Cardiac muscle cell (in vitro differentiated cells and primary cell): ENCODE results near the gene CNNM4. TPM values are rescaled to one million over a fixed set of nuclear protein-coding genes. Genes with fewer than 3 reads are reported as not detected.

Source experiments
- DNase-seq, 2 donors: peaks; one replicate each; pipeline versions ENCODE4 v3.0.0 to v3.0.0-alpha.2; 2010 to 2017; ENCODE audit warnings: low read depth in 1 of 2, low spot score in 1 of 2
- H3K27ac ChIP-seq: fragments of 200-600 bp; sonication (generic); 2 replicates; pipeline ENCODE4 v1.5.1; 2016
- H3K27me3 ChIP-seq: fragments of 200-600 bp; sonication (generic); 2 replicates; pipeline ENCODE4 v1.6.0; 2016; ENCODE audit warnings: control low read depth
- H3K36me3 ChIP-seq: fragments of 200-600 bp; sonication (generic); 2 replicates; pipeline ENCODE4 v1.5.1; 2016; ENCODE audit warnings: control low read depth
- H3K4me1 ChIP-seq: fragments of 200-600 bp; sonication (generic); 2 replicates; pipeline ENCODE4 v1.8.1; 2017; ENCODE audit warnings: low read depth, mild to moderate bottlenecking, mixed run types
- H3K4me3 ChIP-seq: fragments of 200-600 bp; sonication (generic); 2 replicates; pipeline ENCODE4 v1.5.1; 2016; ENCODE audit warnings: mild to moderate bottlenecking
- H3K9me3 ChIP-seq: fragments of 200-600 bp; sonication (generic); 2 replicates; pipeline ENCODE4 v1.5.1; 2017; ENCODE audit warnings: low read depth, mild to moderate bottlenecking, control low read depth
- polyA plus RNA-seq: library from polyadenylated mRNA; unstranded; fragments of >200 nt; fragmentation: Nextera tagmentation; extraction: Ambion mirVana; gene quantifications from 2 replicates; pipeline ENCODE4 v1.2.1, GENCODE V29; 2016
- total RNA-seq: library from RNA; depleted of rRNA; stranded (reverse); fragments of >200 nt; gene quantifications from 2 replicates; pipeline ENCODE4 v1.2.3, GENCODE V29; 2016
- TF ChIP-seq, protein P1 (sequence below): IDR thresholded peaks from 2 replicates; pipeline ENCODE4 v1.5.1; 2012; ENCODE audit warnings: low read depth, mild to moderate bottlenecking, low read length

Gene CNNM4
- total and polyA plus RNA-seq, 2 experiments from 2014 or later = 10.2 to 18.8 TPM

DNA sequence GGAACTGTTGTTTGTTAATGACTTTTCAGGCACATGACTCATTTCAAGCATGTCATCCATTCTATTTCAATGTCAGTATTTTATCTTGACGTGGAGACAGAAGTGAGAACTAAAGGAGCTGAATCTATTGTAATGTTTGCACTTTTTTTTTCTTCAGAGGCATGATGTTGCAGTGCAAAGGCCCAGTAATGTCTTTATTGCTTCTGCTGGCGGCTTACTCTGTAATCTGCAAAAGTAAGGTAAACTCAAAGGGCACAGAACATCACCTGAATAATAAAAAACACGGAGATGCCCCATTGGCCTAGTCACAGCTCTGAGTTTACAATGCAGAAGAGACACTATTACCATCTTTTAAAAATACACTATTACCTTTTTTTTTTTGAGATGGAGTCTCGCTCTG, 53.0 kb downstream of the CNNM4 start:
- H3K27me3 ChIP-seq = no peaks in the 10 kb centered on the region
- no peak overlapping the region for H3K4me3 ChIP-seq
- H3K4me1 ChIP-seq = peaks cover 50% of the 10 kb centered on the region
- no peaks in the 10 kb centered on the region for H3K9me3 ChIP-seq
- no peaks in the 10 kb centered on the region for H3K36me3 ChIP-seq
- DNase-seq = no peak
- TF ChIP-seq, protein P1, sequence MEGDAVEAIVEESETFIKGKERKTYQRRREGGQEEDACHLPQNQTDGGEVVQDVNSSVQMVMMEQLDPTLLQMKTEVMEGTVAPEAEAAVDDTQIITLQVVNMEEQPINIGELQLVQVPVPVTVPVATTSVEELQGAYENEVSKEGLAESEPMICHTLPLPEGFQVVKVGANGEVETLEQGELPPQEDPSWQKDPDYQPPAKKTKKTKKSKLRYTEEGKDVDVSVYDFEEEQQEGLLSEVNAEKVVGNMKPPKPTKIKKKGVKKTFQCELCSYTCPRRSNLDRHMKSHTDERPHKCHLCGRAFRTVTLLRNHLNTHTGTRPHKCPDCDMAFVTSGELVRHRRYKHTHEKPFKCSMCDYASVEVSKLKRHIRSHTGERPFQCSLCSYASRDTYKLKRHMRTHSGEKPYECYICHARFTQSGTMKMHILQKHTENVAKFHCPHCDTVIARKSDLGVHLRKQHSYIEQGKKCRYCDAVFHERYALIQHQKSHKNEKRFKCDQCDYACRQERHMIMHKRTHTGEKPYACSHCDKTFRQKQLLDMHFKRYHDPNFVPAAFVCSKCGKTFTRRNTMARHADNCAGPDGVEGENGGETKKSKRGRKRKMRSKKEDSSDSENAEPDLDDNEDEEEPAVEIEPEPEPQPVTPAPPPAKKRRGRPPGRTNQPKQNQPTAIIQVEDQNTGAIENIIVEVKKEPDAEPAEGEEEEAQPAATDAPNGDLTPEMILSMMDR = no peak
- peak overlapping the region; percentile 7 for H3K27ac ChIP-seq

DNA sequence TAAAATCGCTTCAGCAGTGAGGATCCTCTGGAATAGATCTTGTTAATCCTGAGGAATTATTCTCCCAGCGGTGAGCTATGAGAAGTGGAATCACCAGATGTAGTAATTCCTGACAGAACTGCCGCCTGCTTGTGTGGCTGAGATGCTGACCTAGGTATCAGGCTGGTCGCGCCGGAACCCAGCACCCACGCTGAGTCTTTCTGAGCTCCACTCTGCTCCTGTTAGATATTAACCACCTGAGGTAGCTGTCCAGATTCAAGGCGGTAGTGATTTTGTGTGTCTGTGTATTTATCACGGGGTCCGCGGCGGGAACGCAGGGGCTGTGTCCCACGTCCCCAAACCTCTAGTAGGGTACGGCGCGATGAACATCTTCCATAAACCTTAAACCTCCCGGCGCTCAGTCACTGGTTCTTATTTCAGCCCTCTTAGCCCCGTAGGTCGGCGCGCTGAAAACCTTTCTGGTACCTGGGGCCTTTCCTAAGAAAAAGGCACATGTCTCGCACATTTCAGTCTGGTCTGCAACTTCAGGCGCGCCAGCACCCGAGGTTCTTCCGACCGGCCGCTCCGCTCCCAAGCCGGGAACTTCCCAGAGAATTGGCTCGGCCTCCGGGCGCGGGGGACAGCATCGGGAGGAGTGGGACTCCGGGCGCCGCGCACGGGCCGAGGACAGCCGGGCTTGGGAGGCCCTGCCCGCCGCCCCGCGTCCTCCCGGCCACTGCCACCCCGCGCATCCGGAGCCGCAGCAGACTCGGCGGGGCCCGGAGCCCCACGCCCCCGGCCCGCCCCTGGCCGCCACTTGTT, 54.8 kb downstream of the CNNM4 start:
- Histone ChIP-seq H3K9me3 (no peaks in the 10 kb centered on the region), H3K4me3 (peak overlapping the region; percentile 59), H3K36me3 (no peaks in the 10 kb centered on the region), H3K4me1 (peaks cover 51% of the 10 kb centered on the region), H3K27ac (peak overlapping the region; percentile 44), H3K27me3 (no peaks in the 10 kb centered on the region)
- DNase-seq = peak in 1 of 2 donors; percentile 65
- TF ChIP-seq, protein P1 = no peak

DNA sequence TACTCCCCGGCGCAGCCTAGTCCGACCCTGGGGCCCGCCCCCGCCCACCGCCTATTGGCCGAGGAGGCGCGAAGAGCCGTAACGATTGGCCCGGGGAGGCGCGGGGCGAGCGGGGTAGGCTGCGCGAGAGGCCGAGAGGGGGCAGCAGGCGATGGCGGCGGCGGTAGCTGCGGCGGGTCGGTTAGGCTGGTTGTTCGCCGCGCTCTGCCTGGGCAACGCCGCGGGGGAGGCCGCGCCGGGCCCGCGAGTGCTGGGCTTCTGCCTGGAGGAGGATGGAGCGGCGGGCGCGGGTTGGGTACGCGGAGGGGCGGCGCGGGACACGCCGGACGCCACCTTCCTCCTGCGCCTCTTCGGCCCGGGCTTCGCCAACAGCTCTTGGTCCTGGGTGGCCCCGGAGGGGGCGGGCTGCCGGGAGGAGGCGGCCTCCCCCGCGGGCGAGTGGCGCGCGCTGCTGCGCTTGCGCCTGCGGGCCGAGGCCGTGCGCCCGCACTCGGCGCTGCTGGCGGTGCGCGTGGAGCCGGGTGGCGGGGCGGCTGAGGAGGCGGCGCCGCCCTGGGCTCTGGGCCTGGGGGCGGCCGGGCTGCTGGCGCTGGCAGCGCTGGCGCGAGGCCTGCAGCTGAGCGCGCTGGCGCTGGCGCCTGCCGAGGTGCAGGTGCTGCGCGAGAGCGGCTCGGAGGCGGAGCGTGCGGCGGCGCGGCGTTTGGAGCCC, 55.6 kb downstream of the CNNM4 start, which contains the start of gene CNNM3:
Gene CNNM3, plus strand, starts transcription at position 142 of the 709 bp plus-strand sequence. Its CDS starts 10 bp downstream, at position 152.
- Histone ChIP-seq H3K4me3 (peak within 1 kb of the TSS; percentile 59), H3K27me3 (no peaks in the 10 kb centered on the region), H3K9me3 (no peaks in the 10 kb centered on the region), H3K27ac (peak within 1 kb of the TSS; percentile 54), H3K4me1 (peaks cover 51% of the 10 kb centered on the region), H3K36me3 (no peaks in the 10 kb centered on the region)
- TF ChIP-seq, protein P1 = peak; percentile 63
- DNase-seq = peak; percentile 95 to 96

DNA sequence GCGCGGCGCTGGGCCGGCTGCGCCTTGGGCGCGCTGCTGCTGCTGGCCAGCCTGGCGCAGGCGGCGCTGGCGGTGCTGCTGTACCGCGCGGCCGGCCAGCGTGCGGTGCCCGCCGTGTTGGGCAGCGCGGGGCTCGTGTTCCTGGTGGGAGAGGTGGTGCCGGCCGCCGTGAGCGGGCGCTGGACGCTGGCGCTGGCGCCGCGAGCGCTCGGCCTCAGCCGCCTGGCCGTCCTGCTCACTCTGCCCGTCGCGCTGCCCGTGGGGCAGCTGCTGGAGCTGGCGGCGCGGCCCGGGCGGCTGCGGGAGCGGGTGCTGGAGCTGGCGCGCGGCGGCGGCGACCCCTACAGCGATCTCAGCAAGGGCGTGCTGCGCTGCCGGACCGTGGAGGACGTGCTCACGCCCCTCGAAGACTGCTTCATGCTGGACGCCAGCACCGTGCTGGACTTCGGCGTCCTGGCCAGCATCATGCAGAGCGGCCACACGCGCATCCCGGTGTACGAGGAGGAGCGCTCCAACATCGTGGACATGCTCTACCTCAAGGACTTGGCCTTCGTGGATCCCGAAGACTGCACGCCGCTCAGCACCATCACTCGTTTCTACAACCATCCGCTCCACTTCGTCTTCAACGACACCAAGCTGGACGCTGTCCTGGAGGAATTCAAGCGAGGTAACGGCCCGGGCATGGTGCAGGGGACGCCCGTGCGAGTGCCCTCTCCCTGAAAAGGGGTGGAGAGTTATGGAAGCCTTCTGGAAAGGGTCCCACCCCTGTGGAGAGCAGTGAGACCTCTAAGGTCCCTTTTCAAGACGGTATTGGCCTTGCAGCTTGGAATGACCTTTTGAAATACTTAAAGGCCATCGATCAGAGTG, 56.4 kb downstream of the CNNM4 start:
- Histone ChIP-seq H3K36me3 (no peaks in the 10 kb centered on the region), H3K4me1 (peaks cover 48% of the 10 kb centered on the region), H3K4me3 (peak overlapping the region; percentile 59), H3K27ac (peak overlapping the region; percentile 53), H3K9me3 (no peaks in the 10 kb centered on the region), H3K27me3 (no peaks in the 10 kb centered on the region)
- peak in 1 of 2 donors; percentile 27 for DNase-seq
- TF ChIP-seq, protein P1 = no peak

DNA sequence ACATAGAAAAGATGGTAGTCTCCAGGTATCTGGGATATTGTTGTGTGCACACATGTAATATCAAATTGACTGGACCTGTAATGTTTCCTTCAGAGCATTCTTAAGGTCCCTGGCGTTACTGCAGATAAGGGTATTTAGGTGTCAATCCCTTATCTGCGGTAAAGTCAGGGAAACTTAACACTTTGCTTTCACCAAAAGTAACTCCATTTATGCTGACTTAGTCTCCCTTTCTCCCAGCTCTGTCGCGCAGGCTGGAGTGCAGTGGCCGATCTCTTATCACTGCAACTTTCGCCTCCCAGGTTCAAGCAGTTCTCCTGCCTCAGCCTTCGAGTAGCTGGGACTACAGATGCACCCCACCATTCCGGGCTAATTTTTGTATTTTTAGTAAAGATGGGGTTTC, 57.2 kb downstream of the CNNM4 start:
- H3K4me3 ChIP-seq = peak overlapping the region; percentile 59
- no peaks in the 10 kb centered on the region for H3K36me3 ChIP-seq
- H3K4me1 ChIP-seq = peaks cover 40% of the 10 kb centered on the region
- no peak overlapping the region for H3K27ac ChIP-seq
- no peaks in the 10 kb centered on the region for H3K9me3 ChIP-seq
- TF ChIP-seq, protein P1 = no peak
- no peaks in the 10 kb centered on the region for H3K27me3 ChIP-seq
- no peak for DNase-seq
